HFFc6 (cell line): Measurements from ENCODE around the gene ADAMTS20. TPM values are rescaled to one million over a fixed set of nuclear protein-coding genes. Genes with fewer than 3 reads are reported as not detected.

Experiments
- DNase-seq: peaks from one replicate; pipeline ENCODE4 v3.0.0-alpha.2; 2018
- H3K27ac Mint-ChIP-seq: 2 replicates; pipeline ENCODE4 v1.8.0; 2020; ENCODE audit warnings: mild to moderate bottlenecking, mixed read lengths
- H3K27me3 Mint-ChIP-seq: 2 replicates; pipeline ENCODE4 v1.8.0; 2021; ENCODE audit warnings: mild to moderate bottlenecking, moderate library complexity, mixed read lengths; ENCODE audit not compliant: insufficient read depth
- H3K36me3 Mint-ChIP-seq: 2 replicates; pipeline ENCODE4 v1.8.0; 2021; ENCODE audit warnings: low read depth, mixed read lengths
- H3K4me1 Mint-ChIP-seq: 2 replicates; pipeline ENCODE4 v1.8.0; 2020; ENCODE audit warnings: low read depth, mixed read lengths
- H3K4me3 Mint-ChIP-seq: 2 replicates; pipeline ENCODE4 v1.8.0; 2020; ENCODE audit warnings: mild to moderate bottlenecking, moderate library complexity, mixed read lengths
- H3K9me3 Mint-ChIP-seq: 2 replicates; pipeline ENCODE4 v1.8.0; 2020; ENCODE audit warnings: mild to moderate bottlenecking, mixed read lengths
- CTCF ChIP-seq: fragments of 200-600 bp; sonication (generic); IDR thresholded peaks from 2 replicates; pipeline ENCODE4 v1.5.0; 2021; ENCODE audit warnings: antibody characterized with exemption, mild to moderate bottlenecking
- total RNA-seq, 6 experiments: library from RNA; stranded (reverse); fragmentation: NEBNext Ultra II Directional; extraction: Animal tissue kit (Norgen Biotek cat#: 25700); gene quantifications; 2 replicates in 1 of 6; 3 replicates in 5 of 6; pipeline ENCODE4 v1.2.3, GENCODE V29; 2021

Gene ADAMTS20
- total RNA-seq, 6 experiments from 2014 or later, result not detected

GRCh38 chr12:43307126-43307525 lies 244.9 kb downstream of the ADAMTS20 start:
- Mint-ChIP-seq H3K4me1 (peaks cover 72% of the 10 kb centered on the region), H3K9me3 (peaks cover 5% of the 10 kb centered on the region; the same call in 1 of the 2 replicates), H3K27ac (peak overlapping the region; percentile 8; the same call in 1 of the 2 replicates), H3K4me3 (no peak overlapping the region), H3K27me3 (no peaks in the 10 kb centered on the region), H3K36me3 (peaks cover 9% of the 10 kb centered on the region; the same call in 1 of the 2 replicates)
- no peak for TF ChIP-seq CTCF
- no peak for DNase-seq

DNA sequence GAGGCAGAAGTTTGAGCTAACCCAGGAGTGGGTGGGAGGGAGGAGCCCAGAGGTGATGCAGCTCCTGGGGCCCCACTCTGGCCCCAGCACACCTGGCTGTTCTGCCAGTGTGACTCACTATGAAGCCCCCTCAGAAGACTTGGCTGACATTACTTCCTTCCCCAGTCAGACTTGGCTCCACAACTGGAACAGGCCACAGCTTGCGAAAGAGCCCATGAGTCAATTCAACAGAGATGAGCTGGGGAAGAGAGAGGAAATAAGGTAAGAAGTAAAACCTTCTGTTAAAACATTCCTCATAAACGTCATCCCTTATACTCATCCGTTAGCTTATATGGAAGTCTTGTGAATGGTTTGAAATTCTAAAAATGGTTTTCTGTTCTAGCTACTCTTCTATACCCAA lies 245.9 kb downstream of the ADAMTS20 start:
- Mint-ChIP-seq H3K27me3 (no peaks in the 10 kb centered on the region; the same call in 1 of the 2 replicates), H3K9me3 (peaks cover 8% of the 10 kb centered on the region), H3K4me3 (no peak overlapping the region), H3K27ac (peak overlapping the region; percentile 60), H3K36me3 (peaks cover 9% of the 10 kb centered on the region; the same call in 1 of the 2 replicates), H3K4me1 (peaks cover 61% of the 10 kb centered on the region)
- TF ChIP-seq CTCF, result no peak
- DNase-seq, result peak; percentile 71

DNA sequence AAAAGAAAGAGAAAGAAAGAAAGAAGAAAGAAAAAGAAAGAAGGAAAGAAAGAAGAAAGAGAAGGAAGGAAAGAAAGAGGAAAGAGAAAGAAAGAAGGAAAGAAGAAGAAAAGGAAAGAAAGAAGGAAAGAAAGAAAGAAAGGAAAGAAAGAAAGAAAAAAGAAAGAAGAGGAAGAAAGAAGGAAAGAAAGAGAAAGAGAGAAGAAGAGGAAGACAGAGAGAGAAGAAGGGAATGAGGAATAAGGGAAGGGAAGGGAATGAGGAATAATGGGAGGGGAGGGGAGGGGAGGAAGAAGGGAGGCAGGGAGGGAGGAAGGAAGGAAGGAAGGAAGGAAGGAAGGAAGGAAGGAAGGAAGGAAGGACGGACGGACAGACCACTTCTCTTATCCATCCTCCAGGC lies 246.9 kb downstream of the ADAMTS20 start:
- peaks cover 8% of the 10 kb centered on the region for H3K9me3 Mint-ChIP-seq
- H3K27ac Mint-ChIP-seq, result no peak overlapping the region; the same call in 1 of the 2 replicates
- no peaks in the 10 kb centered on the region; the same call in 1 of the 2 replicates for H3K27me3 Mint-ChIP-seq
- no peak for DNase-seq
- TF ChIP-seq CTCF, result no peak
- H3K36me3 Mint-ChIP-seq, result peaks cover 9% of the 10 kb centered on the region; the same call in 1 of the 2 replicates
- H3K4me1 Mint-ChIP-seq, result peaks cover 51% of the 10 kb centered on the region
- no peak overlapping the region for H3K4me3 Mint-ChIP-seq

Other genes starting within 250 kb of the ADAMTS20 start
- 10 to 100 TPM; 14.3 to 22.6 (median 17.2) TPM for gene PUS7L, start 206.6 kb upstream of the ADAMTS20 start, total RNA-seq
- 10 to 100 TPM; 11.5 to 13.1 (median 12.0) TPM for gene IRAK4, start 206.7 kb upstream of the ADAMTS20 start, total RNA-seq